Vagina (tissue), 2 donors: ENCODE measurements around the gene MAD1L1. TPM values are rescaled to one million over a fixed set of nuclear protein-coding genes. Genes with fewer than 3 reads are reported as not detected.

ENCODE experiments used
- DNase-seq, 2 donors: peaks; one replicate each; pipeline ENCODE4 v3.0.0-alpha.2; 2017; ENCODE audit errors: extremely low spot score in 2 of 2
- H3K27ac ChIP-seq: fragments of 200-600 bp; sonication (generic); one replicate; pipeline ENCODE4 v1.5.1; 2019
- H3K27me3 ChIP-seq: fragments of 200-600 bp; sonication (generic); one replicate; pipeline ENCODE4 v1.5.1; 2019
- H3K36me3 ChIP-seq, 2 donors: fragments of 200-600 bp; sonication (generic); one replicate each; pipeline ENCODE4 v1.5.1; 2017 to 2019
- H3K4me1 ChIP-seq: fragments of 200-600 bp; sonication (generic); one replicate; pipeline ENCODE4 v1.5.1; 2019
- H3K4me3 ChIP-seq, 2 donors: fragments of 200-600 bp; sonication (generic); 1 replicate in 1 of 2; 2 replicates in 1 of 2; pipeline ENCODE4 v1.5.1; 2016 to 2019
- H3K9me3 ChIP-seq: fragments of 200-600 bp; sonication (generic); one replicate; pipeline ENCODE4 v1.5.1; 2019
- CTCF ChIP-seq, 3 experiments: fragments of 450-650 bp in 2 of 3; fragments of 200-600 bp in 1 of 3; sonication (generic) in 1 of 3; IDR thresholded peaks; one replicate each; pipeline ENCODE4 v1.5.1; 2017 to 2019; ENCODE audit warnings: antibody characterized with exemption in 3 of 3, mild to moderate bottlenecking in 2 of 3, moderate library complexity in 2 of 3
- POLR2A ChIP-seq, 2 donors: fragments of 450-650 bp; IDR thresholded peaks; one replicate each; pipeline ENCODE4 v1.6.1; 2017; ENCODE audit warnings: antibody characterized with exemption in 2 of 2, mild to moderate bottlenecking in 2 of 2, moderate library complexity in 2 of 2
- POLR2AphosphoS5 ChIP-seq, 2 donors: sonication (generic); formaldehyde crosslinking; IDR thresholded peaks; one replicate each; pipeline ENCODE4 v1.9.0; 2017; ENCODE audit warnings: antibody characterized with exemption in 2 of 2, mild to moderate bottlenecking in 2 of 2, low read depth in 1 of 2; ENCODE audit not compliant: insufficient read depth in 1 of 2
- intact Hi-C: fragments of 100-400 bp; cut with DNase I; formaldehyde crosslinking; loops from one replicate; pipeline ENCODE4 v1.15.1; 2023
- total RNA-seq: library from RNA; depleted of rRNA; stranded (reverse); fragments of >200 nt; gene quantifications from one replicate; pipeline ENCODE4 v1.2.3, GENCODE V29; 2016

MAD1L1 gene
- total RNA-seq, 1 donor from 2014 or later = 62.4 TPM

GRCh38 chr7:2123360-2123759 is 109.4 kb downstream of the MAD1L1 start:
- H3K27me3 ChIP-seq = no peaks in the 10 kb centered on the region
- H3K36me3 ChIP-seq = no peaks in the 10 kb centered on the region
- no peak overlapping the region for H3K27ac ChIP-seq
- peaks cover 12% of the 10 kb centered on the region for H3K4me1 ChIP-seq
- H3K4me3 ChIP-seq = no peak overlapping the region
- H3K9me3 ChIP-seq = no peaks in the 10 kb centered on the region
- intact Hi-C loops = no loop called here
- no peak for TF ChIP-seq POLR2A (IDR thresholded peaks at IDR 0.05)
- no peak for TF ChIP-seq CTCF (IDR thresholded peaks at IDR 0.05)
- TF ChIP-seq POLR2AphosphoS5 (IDR thresholded peaks at IDR 0.05; ENCODE audit: insufficient read depth in 1 of 2, low read depth in 1 of 2) = no peak
- no peak for DNase-seq

GRCh38 chr7:2122651-2123050 is 110.1 kb downstream of the MAD1L1 start:
- Histone ChIP-seq H3K36me3 (no peaks in the 10 kb centered on the region), H3K4me3 (no peak overlapping the region), H3K4me1 (peaks cover 12% of the 10 kb centered on the region), H3K27ac (no peak overlapping the region), H3K9me3 (no peaks in the 10 kb centered on the region), H3K27me3 (no peaks in the 10 kb centered on the region)
- intact Hi-C loops = no loop called here
- DNase-seq = no peak
- TF ChIP-seq POLR2A (IDR thresholded peaks at IDR 0.05) = no peak
- no peak for TF ChIP-seq CTCF (IDR thresholded peaks at IDR 0.05)
- TF ChIP-seq POLR2AphosphoS5 (IDR thresholded peaks at IDR 0.05; ENCODE audit: insufficient read depth in 1 of 2, low read depth in 1 of 2) = no peak

GRCh38 chr7:2120841-2121830 is 111.6 kb downstream of the MAD1L1 start:
- Histone ChIP-seq H3K27ac (no peak overlapping the region), H3K4me1 (peaks cover 25% of the 10 kb centered on the region), H3K36me3 (no peaks in the 10 kb centered on the region), H3K27me3 (no peaks in the 10 kb centered on the region), H3K4me3 (no peak overlapping the region), H3K9me3 (no peaks in the 10 kb centered on the region)
- intact Hi-C loops = no loop called here
- no peak for DNase-seq
- TF ChIP-seq POLR2A (IDR thresholded peaks at IDR 0.05) (no peak), POLR2AphosphoS5 (IDR thresholded peaks at IDR 0.05; ENCODE audit: insufficient read depth in 1 of 2, low read depth in 1 of 2) (no peak), CTCF (IDR thresholded peaks at IDR 0.05) (no peak)

- no peaks in the 10 kb centered on the region for H3K36me3 ChIP-seq
- peaks cover 32% of the 10 kb centered on the region for H3K4me1 ChIP-seq
- no peak overlapping the region for H3K4me3 ChIP-seq
- H3K27me3 ChIP-seq = no peaks in the 10 kb centered on the region
- TF ChIP-seq POLR2A (IDR thresholded peaks at IDR 0.05) = no peak
- TF ChIP-seq CTCF (IDR thresholded peaks at IDR 0.05) = no peak
- TF ChIP-seq POLR2AphosphoS5 (IDR thresholded peaks at IDR 0.05; ENCODE audit: insufficient read depth in 1 of 2, low read depth in 1 of 2) = no peak
- intact Hi-C loops = no loop called here
- H3K9me3 ChIP-seq = no peaks in the 10 kb centered on the region
- no peak for DNase-seq
- no peak overlapping the region for H3K27ac ChIP-seq
These were observed 112.5 kb downstream of the MAD1L1 start for GRCh38 chr7:2120251-2120660.

- Histone ChIP-seq H3K36me3 (no peaks in the 10 kb centered on the region), H3K4me3 (no peak overlapping the region), H3K4me1 (peaks cover 32% of the 10 kb centered on the region), H3K27ac (no peak overlapping the region), H3K27me3 (no peaks in the 10 kb centered on the region), H3K9me3 (no peaks in the 10 kb centered on the region)
- TF ChIP-seq CTCF (IDR thresholded peaks at IDR 0.05) (no peak), POLR2AphosphoS5 (IDR thresholded peaks at IDR 0.05; ENCODE audit: insufficient read depth in 1 of 2, low read depth in 1 of 2) (no peak), POLR2A (IDR thresholded peaks at IDR 0.05) (no peak)
- intact Hi-C loops = no loop called here
- no peak for DNase-seq
These were observed 114.0 kb downstream of the MAD1L1 start for GRCh38 chr7:2118630-2119190.
